T-helper 2 cell (primary cell): ENCODE measurements around the gene ATPAF2.
"Not testable (repeated sequence)": the region's sequence is repeated elsewhere in the genome, so short reads cannot be mapped to it uniquely, and the experiment has no call there.

ENCODE experiments used
- DNase-seq, 5 experiments: peaks; one replicate each; pipeline versions ENCODE4 v3.0.0 to v3.0.0-alpha.2; 2012 to 2022

The ATPAF2 gene

GRCh38 chr17:18009609-18010420 is 29.2 kb downstream of the ATPAF2 start:
- no peak for DNase-seq

GRCh38 chr17:18008496-18009268 is 30.3 kb downstream of the ATPAF2 start:
- no peak for DNase-seq

GRCh38 chr17:18006495-18007239 is 32.3 kb downstream of the ATPAF2 start:
- DNase-seq, result no peak

GRCh38 chr17:18005496-18005895 is 33.5 kb downstream of the ATPAF2 start:
- DNase-seq, result no peak

- no peak for DNase-seq
Measured at GRCh38 chr17:18004884-18005305, 34.1 kb downstream of the ATPAF2 start.

- DNase-seq, result no peak
Measured at GRCh38 chr17:18004345-18004744, 34.6 kb downstream of the ATPAF2 start.

- no peak for DNase-seq
Measured at GRCh38 chr17:18002171-18002570, 36.8 kb downstream of the ATPAF2 start.

- DNase-seq, result no peak
Measured at GRCh38 chr17:18000030-18000408, 38.9 kb downstream of the ATPAF2 start.

- DNase-seq, result no peak
Measured at GRCh38 chr17:17999364-18000029, 39.5 kb downstream of the ATPAF2 start.

- no peak for DNase-seq
Measured at GRCh38 chr17:17998934-17999333, 40.0 kb downstream of the ATPAF2 start.

GRCh38 chr17:17995887-17996286 is 43.1 kb downstream of the ATPAF2 start:
- not testable (repeated sequence) for DNase-seq

- peak in 1 of 5 experiments; percentile 22 for DNase-seq
Measured at GRCh38 chr17:17994271-17995069, 44.5 kb downstream of the ATPAF2 start.

- no peak for DNase-seq
Measured at GRCh38 chr17:17993852-17994251, 45.1 kb downstream of the ATPAF2 start.

GRCh38 chr17:17993366-17993765 is 45.6 kb downstream of the ATPAF2 start:
- DNase-seq, result no peak

- DNase-seq, result no peak
Measured at GRCh38 chr17:17990282-17990681, 48.7 kb downstream of the ATPAF2 start.

GRCh38 chr17:17989618-17990017 is 49.4 kb downstream of the ATPAF2 start:
- no peak for DNase-seq

GRCh38 chr17:17989081-17989480 is 49.9 kb downstream of the ATPAF2 start:
- DNase-seq, result no peak

GRCh38 chr17:17988427-17988945 is 50.5 kb downstream of the ATPAF2 start:
- no peak for DNase-seq

GRCh38 chr17:17987901-17988300 is 51.1 kb downstream of the ATPAF2 start:
- DNase-seq, result no peak

GRCh38 chr17:17987187-17987896 is 51.6 kb downstream of the ATPAF2 start:
- no peak for DNase-seq

- DNase-seq, result peak in 1 of 5 experiments; percentile 15
Measured at GRCh38 chr17:17985555-17985954, 53.4 kb downstream of the ATPAF2 start.
